GM21360 (cell line): Measurements from ENCODE around the gene OR6N1.

Experiments used
- ATAC-seq: cut with Tn5 transposase; IDR thresholded peaks from one replicate; pipeline ENCODE4 v1.9.1; 2021; ENCODE audit warnings: mild to moderate bottlenecking, moderate library complexity; ENCODE audit not compliant: unreplicated experiment

OR6N1 gene

DNA sequence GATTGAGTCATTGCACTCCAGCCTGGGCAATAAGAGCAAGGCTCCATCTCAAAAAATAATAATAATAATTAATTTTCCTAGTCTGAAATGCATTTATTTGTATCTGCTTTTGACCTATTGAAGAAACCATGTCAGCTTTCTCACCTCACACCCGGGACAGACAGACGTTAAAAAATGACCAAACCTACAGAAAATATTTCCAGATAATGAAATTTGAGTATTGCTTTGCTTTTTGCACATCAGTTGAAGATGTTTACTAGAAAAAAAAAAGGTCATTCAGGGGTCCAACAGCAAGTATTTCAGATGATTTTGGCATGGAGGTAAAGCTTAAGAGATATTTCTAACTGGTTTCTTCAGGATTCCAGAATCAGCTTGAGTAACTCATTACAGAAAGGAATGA, 17.6 kb downstream of the OR6N1 start, which contains the start of gene OR6K6:
Gene OR6K6 (plus strand): TSS at position 301 of the 400 bp plus-strand sequence. CDS start 168 bp downstream, outside the sequence.
- ATAC-seq = no peak

- no peak for ATAC-seq
Measured at GRCh38 chr1:158752155-158752712, 19.8 kb downstream of the OR6N1 start.

- ATAC-seq = no peak
Measured at GRCh38 chr1:158735848-158736247, 36.1 kb downstream of the OR6N1 start.

DNA sequence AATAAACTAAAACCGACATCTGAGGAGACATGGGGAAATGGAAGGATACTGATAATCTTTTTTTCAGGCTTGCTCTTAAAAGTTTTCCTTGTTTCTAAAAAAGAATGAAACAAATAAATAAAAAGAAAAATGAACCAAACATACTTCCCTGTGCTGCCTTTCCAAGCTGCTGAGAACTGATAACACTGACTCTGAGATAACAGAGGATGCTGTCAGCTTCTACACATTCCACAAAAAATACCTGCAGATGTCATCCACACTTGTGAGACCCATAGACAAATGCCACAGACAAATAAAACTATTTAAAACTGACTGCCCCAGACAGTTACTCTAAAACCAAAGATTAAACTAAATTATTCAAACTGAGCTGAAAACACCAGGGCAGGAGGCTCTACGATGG, 39.5 kb downstream of the OR6N1 start:
- ATAC-seq = no peak

DNA sequence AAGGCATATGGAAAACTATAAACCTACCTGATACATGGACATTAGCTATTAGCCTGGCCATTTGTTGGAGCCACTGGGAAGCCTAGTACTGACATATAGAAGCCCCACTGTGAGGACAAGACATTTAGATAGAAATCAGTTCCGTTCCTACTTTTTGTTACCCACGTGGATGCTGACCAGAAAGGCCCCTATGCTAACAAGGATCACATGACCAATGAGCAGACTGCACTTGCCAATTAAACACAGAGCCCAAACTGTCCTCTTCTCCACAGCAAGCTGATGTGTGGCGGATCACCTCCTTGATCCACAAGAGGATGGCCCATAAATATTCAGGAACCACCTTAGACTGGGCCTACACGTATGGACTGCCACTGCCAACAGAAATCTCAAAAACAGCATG, 40.3 kb downstream of the OR6N1 start:
- no peak for ATAC-seq

DNA sequence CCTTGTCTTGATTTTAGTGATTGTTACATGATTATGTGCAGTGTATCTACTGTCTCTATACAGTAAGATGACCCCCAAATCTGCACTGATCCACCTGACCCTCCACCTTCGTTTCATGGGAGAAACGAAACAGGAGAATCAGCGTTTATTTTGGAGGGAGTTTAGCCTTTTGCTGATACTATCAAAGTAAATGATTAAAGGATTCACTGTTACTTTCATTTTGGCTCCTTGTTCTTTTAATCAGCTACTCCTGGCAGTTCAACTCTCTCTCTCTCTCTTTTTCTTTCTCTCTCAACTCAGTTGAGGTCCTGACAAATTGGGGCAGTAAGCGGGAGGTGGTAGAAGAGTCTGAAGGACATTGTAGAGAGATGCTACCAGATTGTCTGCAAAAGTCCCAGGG, 41.5 kb downstream of the OR6N1 start:
- no peak for ATAC-seq

GRCh38 chr1:158728510-158729225, 43.3 kb downstream of the OR6N1 start:
- ATAC-seq = no peak

GRCh38 chr1:158724442-158724841, 47.6 kb downstream of the OR6N1 start:
- no peak for ATAC-seq

DNA sequence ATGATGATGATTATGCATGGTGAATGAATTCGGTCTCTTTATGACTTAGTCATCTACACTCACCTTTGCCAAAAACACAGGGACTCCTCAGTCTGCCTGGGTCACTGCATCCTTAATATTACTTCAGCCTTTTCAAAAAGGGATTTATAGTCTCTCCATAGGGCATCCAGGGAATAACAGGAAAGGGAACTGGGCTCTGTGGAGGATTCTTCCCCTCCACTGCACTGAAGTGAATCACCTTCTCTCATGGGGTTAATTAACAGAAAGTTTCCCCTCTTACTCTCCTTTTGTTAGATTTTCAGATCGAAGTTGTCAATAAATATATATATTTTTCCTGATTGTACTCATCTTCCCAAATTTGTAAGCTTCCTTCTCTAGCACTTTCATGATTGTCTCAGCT, 51.4 kb downstream of the OR6N1 start, which contains the start of gene OR6K3:
Gene OR6K3 (minus strand): TSS at position 101 of the 400 bp plus-strand sequence. CDS start 2,605 bp downstream, outside the sequence.
- ATAC-seq = no peak

GRCh38 chr1:158719664-158720063, 52.3 kb downstream of the OR6N1 start:
- ATAC-seq = no peak

- ATAC-seq = no peak
Measured at GRCh38 chr1:158717344-158717743, 54.7 kb downstream of the OR6N1 start.

DNA sequence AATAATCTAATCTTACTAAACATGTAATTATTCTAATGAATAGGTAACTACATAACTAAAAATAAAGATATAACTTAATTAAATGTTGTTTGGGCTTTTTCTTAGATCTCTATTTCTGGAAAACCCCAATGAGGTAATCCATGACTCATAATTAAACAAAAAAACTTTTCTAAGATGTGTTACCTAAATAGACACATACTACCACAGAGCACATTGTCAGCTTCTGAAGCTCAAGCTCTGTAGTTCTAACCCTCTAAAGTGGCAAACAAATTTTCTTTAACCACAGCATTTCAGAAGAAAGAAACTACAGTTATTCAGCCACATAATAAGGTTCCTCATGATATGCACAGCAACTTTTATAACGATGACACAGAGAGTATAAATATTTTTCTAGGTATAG, 55.7 kb downstream of the OR6N1 start:
- peak; percentile 67 for ATAC-seq

GRCh38 chr1:158714754-158715153, 57.2 kb downstream of the OR6N1 start:
- no peak for ATAC-seq
